Ishikawa (cell line): ENCODE results near the gene FBXO41.

Experiments
- CEBPB ChIP-seq: IDR thresholded peaks from 2 replicates; pipeline ENCODE4 v1.6.1; 2012
- EP300 ChIP-seq: IDR thresholded peaks from 2 replicates; pipeline ENCODE4 v1.6.1; 2012; ENCODE audit warnings: borderline replicate concordance
- FOXM1 ChIP-seq: IDR thresholded peaks from 2 replicates; pipeline ENCODE4 v1.6.1; 2012; ENCODE audit warnings: low read depth, borderline replicate concordance
- NFIC ChIP-seq: IDR thresholded peaks from 2 replicates; pipeline ENCODE4 v1.6.1; 2012
- RAD21 ChIP-seq: IDR thresholded peaks from 2 replicates; pipeline ENCODE4 v1.6.1; 2012; ENCODE audit warnings: low read depth
- REST ChIP-seq: IDR thresholded peaks from 2 replicates; pipeline ENCODE4 v1.6.1; 2012; ENCODE audit warnings: low read depth, mild to moderate bottlenecking
- TEAD4 ChIP-seq: IDR thresholded peaks from 2 replicates; pipeline ENCODE4 v1.6.1; 2012
- YY1 ChIP-seq: IDR thresholded peaks from 2 replicates; pipeline ENCODE4 v1.6.1; 2012; ENCODE audit warnings: low read depth
- ZBTB7A ChIP-seq: IDR thresholded peaks from 2 replicates; pipeline ENCODE4 v1.6.1; 2012; ENCODE audit warnings: low read depth

DNA sequence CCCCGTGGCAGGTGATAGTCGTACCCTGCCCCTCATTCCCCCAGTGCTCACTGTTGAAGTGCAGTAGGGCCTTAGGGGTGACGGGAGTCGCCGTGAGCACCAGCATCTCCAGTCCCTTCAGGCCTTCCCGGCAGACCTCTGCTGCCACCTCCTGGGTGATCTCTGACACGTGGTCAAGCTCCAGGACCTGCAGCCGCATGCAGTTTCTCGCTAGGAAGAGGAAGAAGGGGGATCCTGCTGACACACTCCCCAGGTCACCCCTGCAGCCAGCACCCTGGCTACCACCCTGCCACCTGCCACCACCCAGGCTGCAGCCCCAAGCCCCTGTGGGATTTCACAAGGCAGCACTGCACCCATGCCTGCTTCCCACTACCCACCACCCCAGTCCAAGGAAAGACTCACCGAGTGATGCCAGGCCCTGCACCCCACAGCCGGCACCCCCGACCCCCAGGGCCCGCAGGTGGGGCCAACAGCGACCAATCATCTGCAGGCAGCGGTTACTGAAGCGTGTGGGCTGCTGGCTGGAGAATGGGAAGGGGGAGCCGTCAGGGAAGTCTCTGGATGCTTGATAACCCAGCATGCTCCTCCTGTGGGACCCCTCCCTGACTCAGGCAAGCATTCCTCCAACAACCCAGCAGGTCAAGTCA lies 23.8 kb downstream of the FBXO41 start:
- no peak for TF ChIP-seq NFIC
- TF ChIP-seq ZBTB7A = no peak
- no peak for TF ChIP-seq FOXM1
- TF ChIP-seq EP300 = no peak
- TF ChIP-seq TEAD4 = no peak
- no peak for TF ChIP-seq YY1
- no peak for TF ChIP-seq REST
- TF ChIP-seq RAD21 = peak; percentile 58; the same call in 1 of the 2 replicates
- TF ChIP-seq CEBPB = no peak
